Stimulated activated CD8-positive, alpha-beta memory T cell treated with anti-CD3 and anti-CD28 coated beads, Interleukin-15, amount 100 ng/mL, for 1 hour (primary cell): Measurements from ENCODE around the gene CDNF.

ENCODE experiments used
- DNase-seq: peaks from one replicate; pipeline ENCODE4 v3.0.0-alpha.2; 2020; ENCODE audit warnings: low read depth

The CDNF gene

GRCh38 chr10:14784459-14785055, 53.3 kb downstream of the CDNF start:
- DNase-seq, result no peak

GRCh38 chr10:14782691-14783363, 55.0 kb downstream of the CDNF start:
- DNase-seq, result no peak

- DNase-seq, result no peak
Observed at GRCh38 chr10:14781763-14782162, 56.1 kb downstream of the CDNF start.

- no peak for DNase-seq
Observed at GRCh38 chr10:14779001-14779651, 58.7 kb downstream of the CDNF start.

- DNase-seq, result no peak
Observed at GRCh38 chr10:14776546-14776945, 61.3 kb downstream of the CDNF start.

GRCh38 chr10:14775656-14776055, 62.2 kb downstream of the CDNF start:
- DNase-seq, result no peak

- no peak for DNase-seq
Observed at GRCh38 chr10:14774797-14775196, 63.0 kb downstream of the CDNF start, which contains the start of gene FAM107B. TSS of gene FAM107B (minus strand) at chr10:14774897. CDS start at chr10:14774663, 234 bp downstream.

GRCh38 chr10:14774214-14774580, 63.6 kb downstream of the CDNF start:
- no peak for DNase-seq

GRCh38 chr10:14773551-14774213, 64.2 kb downstream of the CDNF start:
- DNase-seq, result no peak

- no peak for DNase-seq
Observed at GRCh38 chr10:14772399-14772798, 65.4 kb downstream of the CDNF start.

- no peak for DNase-seq
Observed at GRCh38 chr10:14770927-14771326, 66.9 kb downstream of the CDNF start.
